Stimulated activated CD4-positive, alpha-beta T cell treated with anti-CD3 and anti-CD28 coated beads, Interleukin-12 subunit alpha, Interleukin-12 subunit beta, amount 100 ng/mL, for 48 hours (primary cell): Measurements from ENCODE around the gene TMEM97.
"Not testable (repeated sequence)": the region's sequence is repeated elsewhere in the genome, so short reads cannot be mapped to it uniquely, and the experiment has no call there.

ENCODE experiments used
- DNase-seq, 3 donors: peaks; one replicate each; pipeline ENCODE4 v3.0.0-alpha.2; 2020; ENCODE audit warnings: low read depth in 2 of 3, low spot score in 1 of 3

TMEM97 gene

DNA sequence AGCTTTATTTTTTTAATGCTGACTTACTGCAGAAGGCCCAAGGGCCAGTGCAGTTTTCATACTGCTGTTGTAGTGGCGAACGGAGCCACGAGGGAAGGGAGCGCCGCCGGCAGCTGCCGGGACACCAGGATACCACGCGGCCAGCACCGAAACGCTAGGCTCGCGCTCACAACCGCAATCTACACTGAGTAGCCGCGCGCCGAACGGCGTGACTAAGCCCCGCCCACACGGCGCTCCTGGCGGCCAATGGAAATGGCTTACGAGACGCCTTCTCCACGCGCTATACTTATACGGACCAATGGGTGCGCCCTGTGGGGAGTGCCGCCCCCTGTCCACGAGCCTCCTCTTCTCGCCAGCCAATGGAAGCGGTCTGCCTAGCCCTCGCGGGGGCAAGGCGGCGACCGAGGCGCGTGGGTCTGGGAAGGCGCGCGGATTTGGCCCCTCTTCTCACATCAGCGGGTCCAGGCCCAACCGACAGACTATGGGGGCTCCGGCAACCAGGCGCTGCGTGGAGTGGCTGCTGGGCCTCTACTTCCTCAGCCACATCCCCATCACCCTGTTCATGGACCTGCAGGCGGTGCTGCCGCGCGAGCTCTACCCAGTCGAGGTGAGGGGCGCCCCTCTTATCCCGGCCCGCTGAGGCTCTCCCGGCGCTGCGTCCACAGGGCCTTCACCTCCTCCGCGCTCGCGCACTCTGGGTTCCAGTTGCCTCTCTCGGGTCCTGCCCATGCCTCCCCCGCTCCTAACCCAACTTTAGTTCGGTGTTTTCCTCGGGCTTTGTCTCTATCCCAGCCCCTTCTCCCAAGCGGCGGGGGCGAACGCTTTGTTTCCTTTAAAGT is at the start of gene TMEM97:
Gene TMEM97, plus strand, starts transcription at position 442 of the 839 bp plus-strand sequence. Its CDS starts 40 bp downstream, at position 482.
- DNase-seq = peak; percentile 88 to 95 (median 93)

DNA sequence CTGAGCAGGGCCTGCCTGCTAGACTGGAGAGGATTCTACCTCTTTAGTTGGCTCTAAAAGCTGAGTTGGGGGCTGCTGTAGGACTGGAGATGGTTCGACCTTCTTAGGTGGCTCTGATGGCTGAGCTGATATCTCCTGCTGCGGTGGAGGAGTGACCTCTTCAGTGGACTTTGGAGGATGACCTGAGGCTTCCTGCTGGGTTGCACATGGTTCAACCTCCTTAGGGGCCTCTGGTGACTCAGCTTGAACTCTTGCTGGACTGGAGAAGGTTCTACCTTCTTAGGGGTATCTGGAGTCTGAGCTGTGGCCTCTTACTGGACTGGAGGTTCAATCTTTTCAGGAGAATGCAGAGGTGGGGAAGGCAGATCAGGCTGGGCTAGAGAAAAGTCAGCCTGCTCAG is 48.9 kb upstream of the TMEM97 start:
- no peak for DNase-seq

GRCh38 chr17:28270926-28271325 is 48.1 kb upstream of the TMEM97 start:
- no peak for DNase-seq

GRCh38 chr17:28271431-28271830 is 47.6 kb upstream of the TMEM97 start:
- no peak for DNase-seq

- no peak for DNase-seq
Measured at GRCh38 chr17:28272166-28272565, 46.8 kb upstream of the TMEM97 start.

DNA sequence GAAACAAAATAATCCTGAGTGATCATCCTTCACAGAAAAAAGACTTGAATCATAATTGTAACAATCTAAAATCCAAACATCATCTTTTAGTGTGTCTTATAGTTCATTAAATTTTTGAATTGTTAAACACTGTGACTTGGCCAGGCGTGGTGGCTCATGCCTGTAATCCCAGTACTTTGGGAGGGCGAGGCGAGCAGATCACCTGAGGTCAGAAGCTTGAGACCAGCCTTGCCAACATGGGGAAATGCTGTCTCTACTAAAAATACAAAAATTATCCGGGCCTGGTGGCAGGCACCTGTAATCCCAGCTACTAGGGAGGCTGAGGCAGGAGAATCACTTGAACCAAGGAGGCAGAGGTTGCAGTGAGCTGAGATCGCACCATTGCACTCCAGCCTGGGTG is 45.7 kb upstream of the TMEM97 start:
- DNase-seq = not testable (repeated sequence)

DNA sequence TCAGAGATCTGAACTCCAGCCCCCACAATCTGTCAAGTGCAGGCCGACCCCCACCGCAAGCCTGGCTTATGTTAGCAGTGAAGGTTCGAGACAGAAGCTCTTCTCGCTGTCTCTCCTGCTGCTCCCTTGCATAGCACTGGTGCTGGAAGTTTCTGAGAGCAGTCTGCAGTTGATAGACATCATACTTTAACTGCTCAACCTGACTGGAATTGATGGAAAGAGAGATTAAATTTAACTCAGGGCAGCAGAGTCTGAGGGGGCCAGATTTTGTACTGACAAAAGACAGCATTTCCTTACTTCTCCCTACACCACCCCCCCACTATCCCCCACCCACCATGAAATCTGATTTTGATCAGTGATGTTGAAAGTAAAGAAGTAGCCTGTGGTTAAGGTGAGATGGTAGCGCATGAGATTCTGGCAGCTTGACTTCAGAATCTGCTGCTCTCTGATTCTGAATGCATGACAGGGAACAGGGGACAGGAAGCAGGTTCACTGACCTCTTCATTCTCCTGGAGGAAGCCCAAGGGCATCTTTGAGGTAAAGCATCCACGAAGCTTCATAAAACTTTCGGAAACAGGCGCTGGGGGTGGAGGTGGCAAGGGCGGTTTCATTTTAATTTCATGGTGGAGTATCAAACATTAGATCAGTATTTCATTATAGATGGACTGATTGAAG is 44.3 kb upstream of the TMEM97 start:
- no peak for DNase-seq

GRCh38 chr17:28276011-28276410 is 43.0 kb upstream of the TMEM97 start:
- DNase-seq = no peak

GRCh38 chr17:28279411-28279810 is 39.6 kb upstream of the TMEM97 start:
- DNase-seq = no peak

DNA sequence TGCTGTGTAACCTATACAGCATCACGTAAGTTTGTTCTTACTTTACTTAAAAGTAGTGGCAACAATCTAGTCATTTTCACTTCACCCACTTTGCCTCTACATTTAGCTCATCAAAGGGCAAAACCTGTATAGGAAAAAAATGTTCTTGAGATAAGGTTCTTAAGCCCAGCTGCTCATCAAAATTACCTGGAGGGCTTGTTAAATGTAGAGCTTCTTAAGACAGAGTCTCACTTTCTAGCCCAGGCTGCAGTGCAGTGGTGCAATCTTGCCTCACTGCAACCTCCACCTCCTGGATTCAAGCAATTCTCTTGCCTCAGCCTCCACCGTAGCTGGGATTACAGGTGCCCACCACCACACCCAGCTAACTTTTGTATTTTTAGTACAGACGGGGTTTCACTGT is 38.2 kb upstream of the TMEM97 start:
- no peak for DNase-seq

GRCh38 chr17:28282596-28282995 is 36.4 kb upstream of the TMEM97 start:
- no peak for DNase-seq

GRCh38 chr17:28285965-28286364 is 33.0 kb upstream of the TMEM97 start:
- no peak for DNase-seq

DNA sequence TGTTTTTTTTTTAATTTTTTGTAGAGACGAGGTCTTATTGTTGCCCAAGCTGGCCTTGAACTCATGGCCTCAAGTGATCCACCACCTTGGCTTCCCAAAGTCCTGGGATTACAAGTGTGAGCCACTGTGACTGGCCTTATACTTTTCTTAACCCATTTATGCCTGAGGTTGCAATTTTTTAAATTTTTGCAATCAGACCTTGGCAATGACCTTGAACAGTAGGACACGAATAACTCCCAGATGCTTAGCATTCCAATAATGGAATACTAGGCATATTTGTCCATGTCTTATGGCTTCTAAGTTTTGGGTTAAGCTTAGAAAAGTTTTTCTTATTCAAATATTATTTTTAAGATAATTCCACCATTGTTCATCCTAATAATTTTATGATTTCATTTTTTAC is 28.3 kb upstream of the TMEM97 start:
- no peak for DNase-seq

DNA sequence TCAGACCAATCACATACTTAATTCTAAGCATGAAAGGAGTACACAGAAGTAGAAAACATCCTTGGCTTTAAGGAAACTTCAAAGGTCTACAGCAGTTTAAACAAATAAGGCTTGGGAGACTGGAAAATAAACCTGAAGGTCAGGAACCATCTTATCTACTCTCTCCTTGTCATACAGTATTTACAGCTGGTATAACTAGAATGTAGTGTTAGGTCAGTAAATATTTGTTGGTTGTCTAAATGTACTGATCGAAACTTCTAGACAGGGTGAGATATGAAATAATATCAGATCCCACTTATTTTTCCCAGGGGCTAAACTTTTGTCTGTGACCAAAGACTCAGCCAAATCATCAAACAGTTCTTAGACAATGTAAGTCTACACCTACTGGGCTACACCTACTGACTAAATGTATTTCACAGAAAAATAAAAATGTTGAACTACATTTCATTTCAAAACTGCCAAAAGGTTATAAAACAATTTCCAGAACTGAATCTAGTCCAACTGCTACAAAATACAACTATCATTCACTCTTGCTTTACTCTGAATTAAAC is 27.1 kb upstream of the TMEM97 start:
- no peak for DNase-seq

- not testable (repeated sequence) for DNase-seq
Measured at GRCh38 chr17:28292878-28293277, 26.1 kb upstream of the TMEM97 start.

GRCh38 chr17:28293994-28294393 is 25.0 kb upstream of the TMEM97 start:
- no peak for DNase-seq

DNA sequence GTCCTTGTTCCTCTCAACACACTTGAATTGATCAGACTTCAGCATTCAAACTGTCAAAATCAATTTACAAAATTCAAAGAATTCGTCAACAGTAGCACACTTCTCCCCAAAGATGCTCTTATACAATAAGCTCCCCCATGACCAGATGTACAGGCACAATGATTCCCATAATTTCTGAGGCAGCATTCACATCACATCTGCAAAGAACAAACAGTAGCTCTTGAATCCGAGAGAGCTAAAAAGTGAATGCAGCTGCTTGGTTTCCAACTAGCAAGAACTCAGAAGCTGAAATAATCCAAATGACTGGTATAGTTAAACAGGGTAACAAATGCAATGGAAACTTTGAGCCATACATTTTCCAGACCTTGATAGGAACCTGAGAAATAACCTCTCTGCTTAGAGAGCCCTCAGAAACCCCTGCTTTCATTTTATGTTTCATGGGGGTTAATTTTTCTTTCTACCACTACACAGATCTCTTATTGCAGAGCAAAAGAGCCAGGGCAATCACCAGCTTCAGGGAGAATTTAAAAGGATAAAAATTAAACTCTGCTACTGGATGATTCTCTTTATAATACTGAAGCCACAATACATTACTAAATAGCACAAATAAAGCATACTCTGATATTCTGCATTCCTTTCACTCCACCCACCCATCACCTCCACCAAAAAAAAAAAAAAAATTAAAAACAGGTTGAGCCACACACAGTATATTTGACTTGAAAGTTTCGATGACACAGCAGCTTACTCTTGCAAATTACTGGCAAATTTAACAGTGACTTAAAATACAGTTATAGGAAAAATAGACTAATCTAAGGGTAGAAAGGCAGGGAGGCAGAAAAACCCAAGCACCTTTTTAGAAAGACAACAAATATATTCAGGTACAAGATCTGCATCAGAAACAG is 23.1 kb upstream of the TMEM97 start:
- peak in 1 of 3 donors; percentile 28 for DNase-seq

DNA sequence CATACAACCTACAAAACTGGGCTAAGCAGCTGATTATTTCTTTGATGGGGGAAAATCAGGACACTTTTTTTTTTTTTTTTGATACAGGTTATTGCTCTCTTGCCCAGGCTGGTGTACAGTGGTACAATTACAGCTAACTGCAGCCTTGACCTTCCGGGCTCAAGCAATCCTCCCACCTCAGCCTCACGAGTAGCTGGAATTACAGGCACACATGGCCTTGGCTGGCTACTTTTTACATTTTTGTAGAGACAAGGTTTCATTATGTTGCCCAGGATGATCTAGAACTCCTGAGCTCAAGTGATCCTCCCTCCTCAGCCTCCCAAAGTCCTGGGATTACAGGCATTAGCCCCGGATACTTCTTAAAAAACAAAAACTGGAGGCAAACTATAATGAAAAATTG is 20.6 kb upstream of the TMEM97 start:
- DNase-seq = no peak

DNA sequence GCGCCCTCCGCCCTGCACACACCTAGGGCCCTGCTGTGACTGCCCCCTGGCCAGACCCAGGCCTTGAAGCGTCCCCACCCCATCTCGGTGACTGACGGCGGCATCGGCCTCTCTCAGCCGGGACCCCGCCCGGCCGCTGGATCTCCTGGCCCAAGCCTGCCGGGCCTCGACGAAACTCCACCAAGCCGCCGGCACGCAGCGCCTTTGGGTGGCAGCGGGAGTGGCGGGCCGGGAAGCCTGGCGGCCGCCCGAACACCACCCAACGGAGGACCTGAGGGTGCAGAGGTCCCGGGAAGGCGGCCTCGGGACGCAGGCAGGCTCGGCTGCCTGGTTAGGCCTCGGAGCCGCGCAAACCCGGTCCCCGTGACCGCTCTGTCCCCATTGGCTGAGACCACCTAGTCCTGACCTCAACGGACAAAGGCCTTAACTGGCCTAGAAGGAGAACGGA is 12.0 kb upstream of the TMEM97 start:
- DNase-seq = no peak

GRCh38 chr17:28313841-28314240 is 5.2 kb upstream of the TMEM97 start:
- DNase-seq = no peak
